Brain microvascular endothelial cell (primary cell): ENCODE measurements around the gene CD47.

Source experiments
- DNase-seq: peaks from one replicate; pipeline ENCODE4 v3.0.0-alpha.2; 2020
- H3K27ac ChIP-seq: fragments of 250-450 bp; sonication (Bioruptor Pico); 2 replicates; pipeline ENCODE4 v1.5.1; 2020; ENCODE audit warnings: mild to moderate bottlenecking, moderate library complexity
- H3K27me3 ChIP-seq: fragments of 250-450 bp; sonication (Bioruptor Pico); replicated peaks from 2 replicates; pipeline ENCODE4 v1.5.1; 2020; ENCODE audit warnings: mild to moderate bottlenecking
- H3K36me3 ChIP-seq: fragments of 250-450 bp; sonication (Bioruptor Pico); replicated peaks from 2 replicates; pipeline ENCODE4 v1.5.1; 2020; ENCODE audit warnings: mild to moderate bottlenecking
- H3K4me3 ChIP-seq: 2 replicates; pipeline ENCODE4 v1.5.1; 2011; ENCODE audit warnings: low read depth, mild to moderate bottlenecking, control low read depth, low read length, moderate library complexity
- in situ Hi-C: cut with HindIII; loops from 2 replicates; pipeline ENCODE4 v1.10.0; 2017; ENCODE audit warnings: low sequenced_read_pairs, low pct_ligation_motif_present
- TF ChIP-seq, protein P1 (sequence below): IDR thresholded peaks from 2 replicates; pipeline ENCODE4 v1.5.1; 2011; ENCODE audit warnings: low read depth, mild to moderate bottlenecking, moderate library complexity, low read length, control low read depth, inconsistent platforms; ENCODE audit errors: missing control alignments

CD47 gene

GRCh38 chr3:108030960-108031359 is 59.9 kb downstream of the CD47 start:
- Histone ChIP-seq H3K36me3 (no peaks in the 10 kb centered on the region), H3K4me3 (no peak overlapping the region), H3K27me3 (no peaks in the 10 kb centered on the region), H3K27ac (no peak overlapping the region)
- in situ Hi-C loops: no loop called here
- TF ChIP-seq, protein P1, sequence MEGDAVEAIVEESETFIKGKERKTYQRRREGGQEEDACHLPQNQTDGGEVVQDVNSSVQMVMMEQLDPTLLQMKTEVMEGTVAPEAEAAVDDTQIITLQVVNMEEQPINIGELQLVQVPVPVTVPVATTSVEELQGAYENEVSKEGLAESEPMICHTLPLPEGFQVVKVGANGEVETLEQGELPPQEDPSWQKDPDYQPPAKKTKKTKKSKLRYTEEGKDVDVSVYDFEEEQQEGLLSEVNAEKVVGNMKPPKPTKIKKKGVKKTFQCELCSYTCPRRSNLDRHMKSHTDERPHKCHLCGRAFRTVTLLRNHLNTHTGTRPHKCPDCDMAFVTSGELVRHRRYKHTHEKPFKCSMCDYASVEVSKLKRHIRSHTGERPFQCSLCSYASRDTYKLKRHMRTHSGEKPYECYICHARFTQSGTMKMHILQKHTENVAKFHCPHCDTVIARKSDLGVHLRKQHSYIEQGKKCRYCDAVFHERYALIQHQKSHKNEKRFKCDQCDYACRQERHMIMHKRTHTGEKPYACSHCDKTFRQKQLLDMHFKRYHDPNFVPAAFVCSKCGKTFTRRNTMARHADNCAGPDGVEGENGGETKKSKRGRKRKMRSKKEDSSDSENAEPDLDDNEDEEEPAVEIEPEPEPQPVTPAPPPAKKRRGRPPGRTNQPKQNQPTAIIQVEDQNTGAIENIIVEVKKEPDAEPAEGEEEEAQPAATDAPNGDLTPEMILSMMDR: no peak
- no peak for DNase-seq

DNA sequence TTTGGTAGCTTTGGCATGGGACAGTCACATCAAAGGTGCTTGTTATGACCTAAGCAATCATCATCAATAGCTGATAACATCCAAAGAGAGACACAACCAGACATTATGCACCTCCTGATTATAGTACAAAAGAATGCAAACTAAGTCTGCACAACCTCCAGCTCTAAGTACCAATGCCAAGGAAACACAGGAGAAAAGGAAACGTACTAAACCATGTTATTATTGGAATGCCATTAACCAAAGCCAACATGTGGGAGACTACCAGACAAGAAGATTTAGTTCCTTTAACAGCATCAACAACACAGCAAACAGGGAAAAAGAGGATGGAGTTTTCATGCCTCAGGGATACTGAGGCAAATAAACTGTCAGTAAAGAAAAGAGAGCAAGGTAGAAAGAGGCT is 61.4 kb downstream of the CD47 start:
- H3K36me3 ChIP-seq: no peaks in the 10 kb centered on the region
- DNase-seq: no peak
- in situ Hi-C loops: no loop called here
- TF ChIP-seq, protein P1: no peak
- H3K4me3 ChIP-seq: no peak overlapping the region
- H3K27me3 ChIP-seq: no peaks in the 10 kb centered on the region
- no peak overlapping the region for H3K27ac ChIP-seq

GRCh38 chr3:108028896-108029295 is 61.9 kb downstream of the CD47 start:
- Histone ChIP-seq H3K27ac (no peak overlapping the region), H3K27me3 (no peaks in the 10 kb centered on the region), H3K4me3 (no peak overlapping the region), H3K36me3 (no peaks in the 10 kb centered on the region)
- in situ Hi-C loops: no loop called here
- TF ChIP-seq, protein P1: no peak
- DNase-seq: no peak

GRCh38 chr3:108025177-108025576 is 65.7 kb downstream of the CD47 start:
- no peaks in the 10 kb centered on the region for H3K36me3 ChIP-seq
- H3K27me3 ChIP-seq: no peaks in the 10 kb centered on the region
- DNase-seq: no peak
- in situ Hi-C loops: no loop called here
- H3K27ac ChIP-seq: no peak overlapping the region
- H3K4me3 ChIP-seq: no peak overlapping the region
- TF ChIP-seq, protein P1: no peak

DNA sequence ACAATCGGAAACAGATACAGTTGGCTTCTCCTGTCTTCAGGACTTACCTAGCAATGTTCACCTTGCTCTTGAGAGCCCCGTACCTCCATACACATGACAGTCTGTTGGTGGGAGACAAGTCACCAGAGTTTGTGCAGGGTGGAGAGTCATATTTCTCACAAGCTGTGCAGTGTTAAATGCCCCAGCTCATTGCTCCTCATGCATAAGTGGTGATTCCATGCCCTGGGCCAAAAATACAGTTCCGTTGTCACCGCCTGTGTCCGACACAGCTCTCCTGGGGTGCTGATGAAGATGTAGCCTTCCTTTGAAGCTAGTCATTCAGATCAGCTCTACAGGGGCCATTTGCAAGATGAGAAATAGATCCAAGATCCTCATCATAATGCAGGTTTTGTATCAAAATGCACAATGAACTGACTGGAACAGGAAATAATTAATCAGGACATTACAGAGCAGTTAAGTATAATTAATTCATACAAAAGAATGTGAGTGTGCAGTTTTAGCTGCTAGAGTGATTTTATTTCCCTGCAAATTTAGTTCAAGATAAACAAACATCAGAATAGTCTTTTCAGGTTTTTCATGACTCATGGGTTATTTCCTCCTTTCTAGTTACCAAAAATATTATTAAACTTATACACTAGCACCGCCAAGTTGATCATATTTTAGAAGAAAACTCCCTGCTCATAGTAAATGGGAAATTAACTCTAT is 66.5 kb downstream of the CD47 start:
- H3K27ac ChIP-seq: no peak overlapping the region
- no peaks in the 10 kb centered on the region for H3K36me3 ChIP-seq
- no peaks in the 10 kb centered on the region for H3K27me3 ChIP-seq
- DNase-seq: no peak
- TF ChIP-seq, protein P1: no peak
- in situ Hi-C loops: no loop called here
- no peak overlapping the region for H3K4me3 ChIP-seq
